Measurements from ENCODE around the gene MAPK1. TPM values are rescaled to one million over a fixed set of nuclear protein-coding genes. Genes with fewer than 3 reads are reported as not detected.

The MAPK1 gene
- total RNA-seq, 1 donor from 2014 or later: 37.2 TPM

DNA sequence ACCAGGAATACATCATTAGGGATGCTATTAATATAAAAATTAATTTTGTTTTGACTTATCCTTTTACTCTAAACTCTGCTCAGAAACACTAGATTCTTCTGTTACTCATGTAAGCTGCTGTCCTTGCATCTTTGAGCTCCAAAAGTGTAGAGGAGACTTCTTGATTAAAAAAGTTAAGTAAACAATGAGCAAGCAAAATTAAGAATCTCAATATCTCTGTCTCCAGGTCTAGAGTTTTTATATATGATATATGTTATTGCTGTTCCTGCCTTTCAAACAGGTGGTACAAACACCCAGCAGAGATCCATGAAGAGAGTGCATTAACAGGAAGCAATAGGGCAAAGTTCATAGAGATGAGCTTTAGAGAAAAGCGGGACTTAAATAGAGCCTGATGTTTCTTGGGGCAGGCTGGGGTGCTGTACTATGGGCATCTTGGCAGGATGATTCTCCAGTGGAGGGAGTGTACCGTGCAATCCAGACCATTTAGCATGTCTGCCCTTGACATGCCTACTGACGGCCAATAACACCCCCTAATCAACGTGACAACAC, 6.9 kb downstream of the MAPK1 start:
- TF ChIP-seq, protein P1, sequence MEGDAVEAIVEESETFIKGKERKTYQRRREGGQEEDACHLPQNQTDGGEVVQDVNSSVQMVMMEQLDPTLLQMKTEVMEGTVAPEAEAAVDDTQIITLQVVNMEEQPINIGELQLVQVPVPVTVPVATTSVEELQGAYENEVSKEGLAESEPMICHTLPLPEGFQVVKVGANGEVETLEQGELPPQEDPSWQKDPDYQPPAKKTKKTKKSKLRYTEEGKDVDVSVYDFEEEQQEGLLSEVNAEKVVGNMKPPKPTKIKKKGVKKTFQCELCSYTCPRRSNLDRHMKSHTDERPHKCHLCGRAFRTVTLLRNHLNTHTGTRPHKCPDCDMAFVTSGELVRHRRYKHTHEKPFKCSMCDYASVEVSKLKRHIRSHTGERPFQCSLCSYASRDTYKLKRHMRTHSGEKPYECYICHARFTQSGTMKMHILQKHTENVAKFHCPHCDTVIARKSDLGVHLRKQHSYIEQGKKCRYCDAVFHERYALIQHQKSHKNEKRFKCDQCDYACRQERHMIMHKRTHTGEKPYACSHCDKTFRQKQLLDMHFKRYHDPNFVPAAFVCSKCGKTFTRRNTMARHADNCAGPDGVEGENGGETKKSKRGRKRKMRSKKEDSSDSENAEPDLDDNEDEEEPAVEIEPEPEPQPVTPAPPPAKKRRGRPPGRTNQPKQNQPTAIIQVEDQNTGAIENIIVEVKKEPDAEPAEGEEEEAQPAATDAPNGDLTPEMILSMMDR (IDR thresholded peaks at IDR 0.05; ENCODE audit: insufficient read depth, low read length, poor library complexity, severe bottlenecking): no peak
- Histone ChIP-seq H3K4me3 (ENCODE audit: low read depth, low read length) (no peak overlapping the region), H3K27me3 (ENCODE audit: control insufficient read depth, insufficient read depth, low read length) (no peaks in the 10 kb centered on the region), H3K36me3 (ENCODE audit: control insufficient read depth, insufficient read depth, low read length) (no peaks in the 10 kb centered on the region)
- DNase-seq (ENCODE audit: low read depth): no peak

DNA sequence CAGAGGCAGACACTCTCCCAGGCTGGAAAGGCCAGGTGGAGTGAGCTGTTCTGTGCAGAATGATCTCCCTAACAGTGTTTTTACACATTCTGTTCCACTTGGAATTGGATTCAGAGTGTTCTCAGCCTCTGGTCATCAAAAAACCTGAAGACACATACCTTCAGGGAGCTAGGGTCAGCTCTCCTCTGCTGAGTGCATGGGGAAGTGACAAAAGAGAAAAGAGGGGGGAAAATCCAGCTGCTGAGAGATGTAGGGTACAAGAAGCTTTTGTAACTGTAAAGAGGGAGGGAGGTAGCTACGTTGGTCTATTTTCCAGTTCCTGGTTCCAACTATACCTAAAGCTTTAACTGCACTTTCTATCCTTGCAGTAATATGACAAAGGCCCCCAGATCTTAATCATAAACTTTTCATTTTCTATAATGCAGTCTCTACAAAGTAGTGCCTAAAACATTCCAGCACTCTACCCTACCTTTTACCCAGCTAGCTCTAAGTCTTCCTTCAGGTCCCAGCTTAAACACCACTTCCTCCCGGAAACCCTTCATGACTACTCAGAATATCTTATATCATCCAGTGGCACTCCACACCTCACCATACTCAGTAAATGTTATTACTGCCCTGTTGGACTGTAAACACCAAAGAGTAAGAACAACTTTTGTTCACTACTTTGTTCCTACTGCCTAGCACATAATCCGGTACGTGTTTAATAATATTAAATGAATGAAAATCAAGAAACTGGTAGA, 9.2 kb downstream of the MAPK1 start:
- Histone ChIP-seq H3K4me3 (ENCODE audit: low read depth, low read length) (no peak overlapping the region), H3K36me3 (ENCODE audit: control insufficient read depth, insufficient read depth, low read length) (no peaks in the 10 kb centered on the region), H3K27me3 (ENCODE audit: control insufficient read depth, insufficient read depth, low read length) (no peaks in the 10 kb centered on the region)
- TF ChIP-seq, protein P1 (IDR thresholded peaks at IDR 0.05; ENCODE audit: insufficient read depth, low read length, poor library complexity, severe bottlenecking): no peak
- DNase-seq (ENCODE audit: low read depth): no peak

DNA sequence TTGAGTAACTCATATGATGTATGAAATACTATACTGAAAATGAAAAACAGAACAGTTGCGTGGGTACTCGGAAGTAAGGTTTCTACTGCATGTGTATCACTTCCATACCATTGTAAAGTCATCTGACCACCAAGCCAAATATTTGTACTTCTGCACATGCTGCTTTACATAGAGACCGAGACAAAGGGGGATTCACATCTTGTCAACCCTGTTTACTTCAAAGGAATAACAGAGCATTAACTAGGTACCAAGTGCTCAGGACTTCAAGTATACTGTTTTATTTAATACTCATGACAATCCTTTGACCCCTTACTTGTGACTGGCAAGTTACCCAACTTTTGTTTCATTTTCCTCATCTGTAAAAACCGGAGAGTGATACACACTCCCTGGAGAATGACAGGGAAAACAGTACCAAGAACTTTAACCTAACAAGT, 9.9 kb downstream of the MAPK1 start:
- no peak for DNase-seq (ENCODE audit: low read depth)
- H3K27me3 ChIP-seq (ENCODE audit: control insufficient read depth, insufficient read depth, low read length): no peaks in the 10 kb centered on the region
- no peaks in the 10 kb centered on the region for H3K36me3 ChIP-seq (ENCODE audit: control insufficient read depth, insufficient read depth, low read length)
- no peak overlapping the region for H3K4me3 ChIP-seq (ENCODE audit: low read depth, low read length)
- TF ChIP-seq, protein P1 (IDR thresholded peaks at IDR 0.05; ENCODE audit: insufficient read depth, low read length, poor library complexity, severe bottlenecking): no peak

DNA sequence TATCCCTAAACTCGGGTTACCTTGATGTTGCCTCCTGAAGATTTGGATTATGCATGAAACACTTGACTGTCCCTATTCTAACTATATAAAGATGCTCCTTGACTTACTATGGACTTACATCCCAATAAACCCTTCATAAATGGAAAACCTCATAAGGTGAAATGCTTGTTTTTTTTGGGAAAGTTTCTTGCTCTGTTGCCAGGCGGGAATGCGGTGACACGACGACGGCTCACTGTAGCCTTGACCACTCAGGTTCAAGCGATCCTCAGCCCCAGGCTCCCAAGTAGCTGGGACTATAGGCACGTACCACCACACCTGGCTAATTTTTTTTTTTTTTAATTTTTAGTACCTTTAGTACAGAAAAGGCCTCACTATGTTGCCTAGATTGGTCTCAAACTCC, 10.6 kb downstream of the MAPK1 start:
- DNase-seq (ENCODE audit: low read depth): no peak
- no peaks in the 10 kb centered on the region for H3K27me3 ChIP-seq (ENCODE audit: control insufficient read depth, insufficient read depth, low read length)
- H3K4me3 ChIP-seq (ENCODE audit: low read depth, low read length): no peak overlapping the region
- no peaks in the 10 kb centered on the region for H3K36me3 ChIP-seq (ENCODE audit: control insufficient read depth, insufficient read depth, low read length)
- TF ChIP-seq, protein P1 (IDR thresholded peaks at IDR 0.05; ENCODE audit: insufficient read depth, low read length, poor library complexity, severe bottlenecking): no peak

DNA sequence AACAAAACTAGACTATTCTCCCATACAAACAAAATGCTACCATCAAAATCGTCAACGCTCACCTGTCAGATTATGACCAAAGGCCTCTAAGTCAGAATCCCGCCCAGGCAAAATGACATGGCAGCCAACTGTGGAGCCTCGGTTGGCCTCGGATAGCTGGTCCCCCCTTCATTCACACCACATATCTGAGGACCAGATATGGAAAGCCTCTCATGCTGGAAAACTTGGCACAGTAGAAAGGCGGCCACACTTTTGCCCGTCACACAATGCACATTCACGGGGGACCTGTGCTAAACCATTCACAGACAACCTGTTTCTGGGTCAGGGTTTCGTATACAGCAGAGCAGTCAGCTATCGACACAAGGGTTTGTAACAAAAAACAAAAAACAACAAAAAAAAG, 11.2 kb downstream of the MAPK1 start:
- H3K36me3 ChIP-seq (ENCODE audit: control insufficient read depth, insufficient read depth, low read length): no peaks in the 10 kb centered on the region
- TF ChIP-seq, protein P1 (IDR thresholded peaks at IDR 0.05; ENCODE audit: insufficient read depth, low read length, poor library complexity, severe bottlenecking): no peak
- no peaks in the 10 kb centered on the region for H3K27me3 ChIP-seq (ENCODE audit: control insufficient read depth, insufficient read depth, low read length)
- DNase-seq (ENCODE audit: low read depth): no peak
- no peak overlapping the region for H3K4me3 ChIP-seq (ENCODE audit: low read depth, low read length)

Data from kidney epithelial cell (primary cell).